Heart left ventricle (tissue), 16 donors: ENCODE results near the gene PPP1R37. TPM values are rescaled to one million over a fixed set of nuclear protein-coding genes. Genes with fewer than 3 reads are reported as not detected.

Source experiments
- ATAC-seq, 4 donors: fragments of 200-7000 bp; cut with Tn5 transposase; one replicate each; pipeline ENCODE4 v1.9.1; 2020 to 2022; ENCODE audit warnings: moderate library complexity in 4 of 4, mild to moderate bottlenecking in 3 of 4, moderate number of reproducible peaks in 1 of 4
- DNase-seq, 5 donors: peaks; one replicate each; pipeline ENCODE4 v3.0.0-alpha.2; 2020
- H3K27ac ChIP-seq, 12 donors: fragments of 200-600 bp; sonication (generic) in 4 of 12; one replicate each; pipeline versions ENCODE4 v1.5.0 to v1.8.0; 2016 to 2022; ENCODE audit warnings: mild to moderate bottlenecking in 2 of 12
- H3K27me3 ChIP-seq, 9 donors: fragments of 200-600 bp; sonication (generic) in 2 of 9; one replicate each; pipeline versions ENCODE4 v1.5.1 to v1.8.0; 2016 to 2022; ENCODE audit warnings: mild to moderate bottlenecking in 3 of 9
- H3K36me3 ChIP-seq, 9 donors: fragments of 200-600 bp; sonication (generic) in 2 of 9; one replicate each; pipeline versions ENCODE4 v1.5.0 to v1.8.0; 2018 to 2022; ENCODE audit warnings: mild to moderate bottlenecking in 2 of 9
- H3K4me1 ChIP-seq, 12 donors: fragments of 200-600 bp; sonication (generic) in 4 of 12; one replicate each; pipeline versions ENCODE4 v1.5.0 to v1.8.0; 2016 to 2022; ENCODE audit warnings: mild to moderate bottlenecking in 3 of 12
- H3K4me3 ChIP-seq, 12 donors: fragments of 200-600 bp; sonication (generic) in 4 of 12; one replicate each; pipeline versions ENCODE4 v1.5.0 to v1.8.0; 2017 to 2022; ENCODE audit warnings: mild to moderate bottlenecking in 9 of 12, moderate library complexity in 4 of 12
- H3K9me3 ChIP-seq, 12 donors: fragments of 200-600 bp; sonication (generic) in 4 of 12; one replicate each; pipeline versions ENCODE4 v1.5.0 to v1.8.0; 2016 to 2022; ENCODE audit warnings: mild to moderate bottlenecking in 1 of 12
- CTCF ChIP-seq, 12 donors: fragments of 200-600 bp; sonication (generic) in 4 of 12; IDR thresholded peaks; one replicate each; pipeline versions ENCODE4 v1.5.0 to v1.8.0; 2018 to 2022; ENCODE audit warnings: antibody characterized with exemption in 12 of 12, mild to moderate bottlenecking in 5 of 12
- POLR2A ChIP-seq, 2 donors: fragments of 450-650 bp; IDR thresholded peaks; one replicate each; pipeline ENCODE4 v1.6.1; 2017; ENCODE audit warnings: antibody characterized with exemption in 2 of 2, mild to moderate bottlenecking in 2 of 2, moderate library complexity in 2 of 2
- WGBS, 4 donors: extraction: QIAGEN DNeasy Blood & Tissue Kit in 2 of 4; methylation state at CpG; one replicate each; pipeline versions ENCODE4 v1.1.5 to v1.1.7; 2013 to 2018; 5-methylcytosine and 5-hydroxymethylcytosine counted together
- intact Hi-C, 10 donors: fragments of 100-400 bp; cut with DNase I; formaldehyde crosslinking; loops; one replicate each; pipeline versions ENCODE4 v1.11.1 to v1.14.2; 2022
- polyA plus RNA-seq, 2 donors: library from polyadenylated mRNA; stranded (reverse); fragments of 200-250 nt; gene quantifications; one replicate each; pipeline ENCODE4 v1.2.3, GENCODE V29; 2013
- total RNA-seq, 9 donors: library from RNA; depleted of rRNA in 2 of 9; stranded (reverse); fragments of >200 nt in 2 of 9; fragmentation: NEBNext Ultra II Directional in 3 of 9; extraction: Animal tissue kit (Norgen Biotek cat#: 25700) in 3 of 9; gene quantifications; one replicate each; pipeline versions ENCODE4 v1.1.0 to v1.2.4, GENCODE V29; 2016 to 2023
- donor health status: ischemic (EF 13 %, LVEDD 7.1; RV severe dilation, severe dysfunction).
- donor health status: healthy with polysubstance abuse.
- donor health status: DM: no; HTN: yes; CAD: no.
- donor health status: DM: no; HTN: no; CAD: no.
- donor health status: ischemic (EF 25% LVEDD 6.9; RV normal size, moderate dysfunction).
- donor health status: ischemic (EF 25% LVEDD 5.7; RV mildly dilated, moderate dysfunction).
- donor health status: healthy.
- donor health status: DM: yes; HTN: yes; CAD: no.
- donor health status: ischemic (EF 35%, LVEDD 5.7; RV mildly dilated, moderate dysfunction).
- donor health status: nonischemic (EF 11% LVEDD 7.7; RV severe dilation, severe dysfunction).
- donor health status: DM: yes; HTN: yes; CAD: no.
- donor health status: PGD.
- donor health status: ischemic (EF 29% LVEDD 5.4; RV normal size, mild dysfunction).
- donor health status: nonischemic (EF 23%, LVEDD 6.1; RV moderate dilation, normal function).

The PPP1R37 gene
- total and polyA plus RNA-seq, 11 donors, result 16.0 to 33.7 (median 18.9) TPM

GRCh38 chr19:45059258-45059965 lies 33.6 kb upstream of the PPP1R37 start:
- intact Hi-C loops, result loop anchor here in 5 of 10 donors (5.0 to 10.0 kb wide), 3 partner anchors 155 to 165 kb away; partner anchors contain the start of genes APOE (in 3 of the 5) and TOMM40 (in 1 of the 5)
- H3K4me3 ChIP-seq, result no peak overlapping the region
- DNase-seq (peak; percentile 60 to 81 (median 67)), ATAC-seq (peak; percentile 45 to 78 (median 69))
- H3K27me3 ChIP-seq, result no peaks in the 10 kb centered on the region
- no peaks in the 10 kb centered on the region for H3K9me3 ChIP-seq
- no peak overlapping the region for H3K27ac ChIP-seq
- peaks cover 9 to 100% (median 99%) of the 10 kb centered on the region in 9 donors for H3K36me3 ChIP-seq
- H3K4me1 ChIP-seq, result no peaks in the 10 kb centered on the region
- 60 to 76% (median 63%) methylated on average over 14 to 16 of the region's 16 CpGs for WGBS, 4 donors
- TF ChIP-seq POLR2A (IDR thresholded peaks at IDR 0.05), result no peak
- TF ChIP-seq CTCF (IDR thresholded peaks at IDR 0.05), result peak; percentile 69 to 91 (median 83)

GRCh38 chr19:45061965-45062364 lies 31.0 kb upstream of the PPP1R37 start:
- Histone ChIP-seq H3K36me3 (peaks cover 6 to 100% (median 100%) of the 10 kb centered on the region in 9 donors), H3K9me3 (no peaks in the 10 kb centered on the region), H3K4me1 (no peaks in the 10 kb centered on the region), H3K4me3 (no peak overlapping the region), H3K27ac (no peak overlapping the region), H3K27me3 (no peaks in the 10 kb centered on the region)
- ATAC-seq (no peak), DNase-seq (no peak)
- intact Hi-C loops, result no loop called here
- 88 to 95% (median 91%) methylated on average over 4 of the region's 4 CpGs for WGBS, 4 donors
- no peak for TF ChIP-seq POLR2A (IDR thresholded peaks at IDR 0.05)
- TF ChIP-seq CTCF (IDR thresholded peaks at IDR 0.05), result no peak

- Histone ChIP-seq H3K9me3 (no peaks in the 10 kb centered on the region), H3K36me3 (peaks cover 6 to 100% (median 98%) of the 10 kb centered on the region in 9 donors), H3K27me3 (no peaks in the 10 kb centered on the region), H3K4me3 (no peak overlapping the region), H3K27ac (no peak overlapping the region), H3K4me1 (no peaks in the 10 kb centered on the region)
- intact Hi-C loops, result no loop called here
- TF ChIP-seq CTCF (IDR thresholded peaks at IDR 0.05) (no peak), POLR2A (IDR thresholded peaks at IDR 0.05) (no peak)
- WGBS, 4 donors, result 96 to 98% (median 96%) methylated on average over 84 to 85 of the region's 85 CpGs
- DNase-seq, result peak in 1 of 5 donors; percentile 50
- ATAC-seq, result no peak
Observed at GRCh38 chr19:45063851-45064801, 28.9 kb upstream of the PPP1R37 start.
